ENCODE results near the gene C11orf24. TPM values are rescaled to one million over a fixed set of nuclear protein-coding genes. Genes with fewer than 3 reads are reported as not detected.

C11orf24 gene
- total and polyA plus RNA-seq, 9 donors = 14.7 to 47.3 (median 31.8) TPM

DNA sequence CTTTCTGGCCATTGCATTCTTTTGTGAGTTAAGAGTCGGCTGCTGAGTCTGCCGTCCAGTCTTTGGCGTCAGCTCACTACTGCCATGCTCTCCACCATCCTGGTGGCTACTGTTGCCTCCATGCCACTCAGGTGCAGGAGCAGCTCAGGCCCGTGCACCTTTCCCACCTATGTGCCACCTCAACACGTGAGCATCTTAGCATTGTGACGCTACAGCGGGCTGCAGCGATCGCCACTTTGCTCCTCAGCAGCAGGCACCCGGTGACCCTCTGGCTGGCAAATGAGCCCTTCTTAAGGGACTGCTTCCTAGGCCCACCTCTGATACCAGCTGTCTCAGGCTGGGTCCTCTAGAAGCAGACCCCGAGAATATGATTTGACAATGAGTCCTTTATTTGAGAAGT lies 47.2 kb downstream of the C11orf24 start:
- Histone ChIP-seq H3K27me3 (no peaks in the 10 kb centered on the region), H3K4me3 (no peak overlapping the region), H3K36me3 (no peaks in the 10 kb centered on the region), H3K27ac (no peak overlapping the region), H3K9me3 (no peaks in the 10 kb centered on the region), H3K4me1 (ENCODE audit: insufficient read depth) (no peaks in the 10 kb centered on the region)
- TF ChIP-seq, protein P1, sequence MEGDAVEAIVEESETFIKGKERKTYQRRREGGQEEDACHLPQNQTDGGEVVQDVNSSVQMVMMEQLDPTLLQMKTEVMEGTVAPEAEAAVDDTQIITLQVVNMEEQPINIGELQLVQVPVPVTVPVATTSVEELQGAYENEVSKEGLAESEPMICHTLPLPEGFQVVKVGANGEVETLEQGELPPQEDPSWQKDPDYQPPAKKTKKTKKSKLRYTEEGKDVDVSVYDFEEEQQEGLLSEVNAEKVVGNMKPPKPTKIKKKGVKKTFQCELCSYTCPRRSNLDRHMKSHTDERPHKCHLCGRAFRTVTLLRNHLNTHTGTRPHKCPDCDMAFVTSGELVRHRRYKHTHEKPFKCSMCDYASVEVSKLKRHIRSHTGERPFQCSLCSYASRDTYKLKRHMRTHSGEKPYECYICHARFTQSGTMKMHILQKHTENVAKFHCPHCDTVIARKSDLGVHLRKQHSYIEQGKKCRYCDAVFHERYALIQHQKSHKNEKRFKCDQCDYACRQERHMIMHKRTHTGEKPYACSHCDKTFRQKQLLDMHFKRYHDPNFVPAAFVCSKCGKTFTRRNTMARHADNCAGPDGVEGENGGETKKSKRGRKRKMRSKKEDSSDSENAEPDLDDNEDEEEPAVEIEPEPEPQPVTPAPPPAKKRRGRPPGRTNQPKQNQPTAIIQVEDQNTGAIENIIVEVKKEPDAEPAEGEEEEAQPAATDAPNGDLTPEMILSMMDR (IDR thresholded peaks at IDR 0.05) = no peak
- TF ChIP-seq POLR2A (IDR thresholded peaks at IDR 0.05) = no peak
- intact Hi-C loops (cut with DNase I) = no loop called here
- no peak for DNase-seq
- 87 to 90% (median 88%) methylated on average over 11 of the region's 11 CpGs for WGBS, 3 donors

DNA sequence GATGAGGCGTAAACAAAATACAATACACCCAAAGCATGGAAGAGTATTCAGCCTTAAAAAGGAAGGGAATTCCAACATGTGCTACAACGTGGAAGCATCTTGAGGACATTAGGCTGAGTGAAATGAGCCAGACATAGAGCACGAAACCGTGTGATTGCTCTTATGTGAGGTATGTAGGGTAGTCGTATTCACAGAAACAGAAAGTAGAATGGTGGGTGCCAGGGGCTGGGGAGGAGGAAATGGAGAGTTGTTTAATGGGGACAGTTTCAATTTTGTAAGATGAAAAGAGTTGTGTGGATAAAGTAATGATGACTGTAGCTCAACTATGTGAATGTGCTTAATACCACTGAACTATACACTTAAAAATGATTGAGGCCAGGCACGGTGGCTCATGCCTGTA lies 48.5 kb downstream of the C11orf24 start:
- no peak for DNase-seq
- H3K36me3 ChIP-seq = no peaks in the 10 kb centered on the region
- no peaks in the 10 kb centered on the region for H3K9me3 ChIP-seq
- H3K27me3 ChIP-seq = no peaks in the 10 kb centered on the region
- 70 to 77% (median 75%) methylated on average over 6 of the region's 6 CpGs for WGBS, 3 donors
- no peak overlapping the region for H3K4me3 ChIP-seq
- no peaks in the 10 kb centered on the region for H3K4me1 ChIP-seq (ENCODE audit: insufficient read depth)
- TF ChIP-seq EP300 (IDR thresholded peaks at IDR 0.05) = no peak
- TF ChIP-seq, protein P1 (IDR thresholded peaks at IDR 0.05) = no peak
- TF ChIP-seq POLR2A (IDR thresholded peaks at IDR 0.05) = no peak
- no peak overlapping the region for H3K27ac ChIP-seq
- intact Hi-C loops (cut with DNase I) = no loop called here

DNA sequence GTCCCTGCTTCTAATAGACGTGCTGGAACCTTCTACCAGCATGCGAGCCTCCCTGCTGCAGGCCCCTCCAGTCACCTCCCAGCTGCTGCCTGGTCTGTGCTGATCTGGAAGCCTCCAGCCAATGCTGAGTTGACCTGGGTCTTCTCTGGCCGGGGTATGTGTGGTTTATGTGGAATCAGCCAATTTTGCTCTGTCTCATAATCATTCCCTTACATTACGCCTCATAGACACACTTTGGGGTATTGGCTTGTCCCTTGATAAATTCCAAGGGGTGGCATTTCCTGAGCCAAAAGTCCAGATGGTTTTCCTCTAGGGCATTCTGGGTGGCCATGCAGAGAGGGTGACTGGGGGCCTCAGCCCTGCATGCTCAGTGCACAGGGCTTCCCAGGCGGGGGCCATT lies 50.4 kb downstream of the C11orf24 start:
- no peaks in the 10 kb centered on the region for H3K9me3 ChIP-seq
- intact Hi-C loops (cut with DNase I) = no loop called here
- no peaks in the 10 kb centered on the region for H3K36me3 ChIP-seq
- no peak overlapping the region for H3K4me3 ChIP-seq
- TF ChIP-seq, protein P1 (IDR thresholded peaks at IDR 0.05) = no peak
- TF ChIP-seq POLR2A (IDR thresholded peaks at IDR 0.05) (no peak), EP300 (IDR thresholded peaks at IDR 0.05) (no peak)
- 72 to 77% (median 76%) methylated on average over 5 of the region's 5 CpGs for WGBS, 3 donors
- no peak for DNase-seq
- no peaks in the 10 kb centered on the region for H3K4me1 ChIP-seq (ENCODE audit: insufficient read depth)
- no peaks in the 10 kb centered on the region for H3K27me3 ChIP-seq
- no peak overlapping the region for H3K27ac ChIP-seq

DNA sequence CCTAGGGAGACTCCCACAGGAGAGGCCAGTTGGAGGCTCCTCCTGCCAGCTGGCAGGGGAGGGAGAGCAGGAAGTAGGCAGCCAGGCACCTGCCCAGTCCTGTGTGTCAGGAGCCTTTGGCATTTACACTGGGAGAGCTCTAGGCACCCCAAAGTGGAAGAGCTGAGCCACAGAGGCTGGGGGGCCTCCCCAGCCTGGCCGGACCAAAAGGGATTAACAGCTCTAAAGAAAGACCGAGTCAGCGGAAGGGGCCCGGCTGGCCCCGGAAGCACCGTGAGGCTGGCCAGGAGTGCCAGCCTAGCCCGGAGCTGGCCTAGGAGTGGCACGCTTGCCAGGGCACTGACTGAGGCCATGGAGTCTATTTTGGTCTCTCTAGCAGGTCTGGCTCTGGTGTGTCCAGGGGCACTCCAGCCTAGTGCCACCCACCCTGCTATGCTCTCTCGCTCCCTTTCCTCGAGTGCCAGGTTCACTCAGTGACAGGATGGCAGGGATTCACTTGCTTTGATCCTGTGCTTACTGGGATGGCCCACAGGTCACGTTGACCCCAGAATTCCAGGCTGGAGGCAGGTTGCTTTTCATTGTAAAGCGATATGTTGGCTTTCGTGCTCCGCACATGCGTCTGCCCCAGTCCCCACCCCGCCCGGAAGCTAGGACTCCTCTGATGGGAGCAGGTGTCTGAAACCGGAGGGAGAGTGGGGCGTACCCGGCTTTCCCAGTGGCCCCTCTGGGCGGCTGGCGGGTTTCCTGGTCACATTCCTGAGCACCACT lies 55.4 kb downstream of the C11orf24 start:
- intact Hi-C loops (cut with DNase I) = loop anchor here in 1 of 4 donors (10.0 kb wide), 1 partner anchor 228 kb away; no protein-coding TSS in a partner anchor
- Histone ChIP-seq H3K9me3 (no peaks in the 10 kb centered on the region), H3K27me3 (no peaks in the 10 kb centered on the region), H3K36me3 (no peaks in the 10 kb centered on the region), H3K4me3 (no peak overlapping the region), H3K27ac (no peak overlapping the region), H3K4me1 (ENCODE audit: insufficient read depth) (peaks cover 7% of the 10 kb centered on the region)
- no peak for TF ChIP-seq POLR2A (IDR thresholded peaks at IDR 0.05)
- TF ChIP-seq, protein P1 (IDR thresholded peaks at IDR 0.05) = no peak
- no peak for TF ChIP-seq EP300 (IDR thresholded peaks at IDR 0.05)
- no peak for DNase-seq
- 55 to 70% (median 69%) methylated on average over 22 of the region's 22 CpGs for WGBS, 3 donors
